GM19438 (cell line): ENCODE results near the gene PIPOX.

Experiments used
- ATAC-seq: cut with Tn5 transposase; IDR thresholded peaks from one replicate; pipeline ENCODE4 v1.9.1; 2021; ENCODE audit warnings: low read depth; ENCODE audit not compliant: unreplicated experiment

The PIPOX gene

GRCh38 chr17:29094101-29094708, 51.3 kb downstream of the PIPOX start:
- no peak for ATAC-seq

- no peak for ATAC-seq
Observed at GRCh38 chr17:29095439-29095838, 52.5 kb downstream of the PIPOX start.

- ATAC-seq, result no peak
Observed at GRCh38 chr17:29096094-29096493, 53.2 kb downstream of the PIPOX start.

- ATAC-seq, result no peak
Observed at GRCh38 chr17:29099527-29099926, 56.6 kb downstream of the PIPOX start.

GRCh38 chr17:29100296-29100695, 57.4 kb downstream of the PIPOX start:
- no peak for ATAC-seq

GRCh38 chr17:29102046-29102445, 59.1 kb downstream of the PIPOX start:
- no peak for ATAC-seq

- ATAC-seq, result no peak
Observed at GRCh38 chr17:29102741-29103181, 59.8 kb downstream of the PIPOX start.

GRCh38 chr17:29103341-29103740, 60.4 kb downstream of the PIPOX start:
- ATAC-seq, result no peak
